Stimulated activated effector memory CD8-positive, alpha-beta T cell treated with anti-CD3 and anti-CD28 coated beads, Interleukin-12 subunit alpha, Interleukin-12 subunit beta, amount 100 ng/mL, for 72 hours (primary cell): ENCODE results near the gene EPHA4.

ENCODE experiments used
- ATAC-seq: fragments of 150-1000 bp; cut with Tn5 transposase; 2 replicates; pipeline ENCODE4 v1.10.0; 2021
- DNase-seq, 2 donors: peaks; one replicate each; pipeline ENCODE4 v3.0.0; 2021 to 2022; ENCODE audit warnings: low spot score in 2 of 2
- H3K27ac Mint-ChIP-seq: one replicate; pipeline ENCODE4 v1.8.0; 2022; ENCODE audit warnings: mild to moderate bottlenecking, mixed read lengths
- H3K36me3 Mint-ChIP-seq: one replicate; pipeline ENCODE4 v1.8.0; 2022; ENCODE audit warnings: mild to moderate bottlenecking, mixed read lengths
- H3K4me1 Mint-ChIP-seq: one replicate; pipeline ENCODE4 v1.8.0; 2022; ENCODE audit warnings: mixed read lengths
- H3K4me3 Mint-ChIP-seq: one replicate; pipeline ENCODE4 v1.8.0; 2022; ENCODE audit warnings: mild to moderate bottlenecking, mixed read lengths
- H3K9me3 Mint-ChIP-seq: one replicate; pipeline ENCODE4 v1.8.0; 2022; ENCODE audit warnings: mixed read lengths

Gene EPHA4

GRCh38 chr2:221377066-221377465 is 195.0 kb downstream of the EPHA4 start:
- DNase-seq (no peak), ATAC-seq (no peak)
- no peaks in the 10 kb centered on the region for H3K36me3 Mint-ChIP-seq
- no peak overlapping the region for H3K27ac Mint-ChIP-seq
- H3K9me3 Mint-ChIP-seq, result no peaks in the 10 kb centered on the region
- H3K4me3 Mint-ChIP-seq, result no peak overlapping the region
- H3K4me1 Mint-ChIP-seq, result peaks cover 6% of the 10 kb centered on the region

DNA sequence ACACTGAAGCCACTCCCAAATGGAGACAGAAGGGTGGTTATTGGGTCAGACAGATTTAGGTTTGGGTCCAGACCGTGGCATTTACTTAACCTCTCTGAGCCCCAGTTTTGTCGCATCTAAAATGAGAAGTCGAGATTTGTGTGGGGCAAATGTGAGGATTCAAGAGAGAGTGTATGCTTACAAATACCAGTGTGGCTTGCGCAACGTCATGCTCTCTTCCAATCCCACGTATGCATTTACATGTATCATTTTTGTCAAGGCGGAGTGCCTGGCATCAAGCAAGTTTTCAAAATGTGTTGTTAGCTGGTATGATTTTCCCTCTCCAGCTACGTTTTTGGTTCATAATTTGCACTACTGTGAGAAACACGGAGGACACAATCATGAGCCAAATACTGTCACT is 197.9 kb downstream of the EPHA4 start:
- DNase-seq, result no peak
- Mint-ChIP-seq H3K9me3 (no peaks in the 10 kb centered on the region), H3K27ac (no peak overlapping the region), H3K36me3 (no peaks in the 10 kb centered on the region), H3K4me1 (peaks cover 6% of the 10 kb centered on the region), H3K4me3 (no peak overlapping the region)
- no peak for ATAC-seq

- Mint-ChIP-seq H3K9me3 (no peaks in the 10 kb centered on the region), H3K27ac (no peak overlapping the region), H3K36me3 (no peaks in the 10 kb centered on the region), H3K4me1 (peaks cover 6% of the 10 kb centered on the region), H3K4me3 (no peak overlapping the region)
- DNase-seq, result no peak
- no peak for ATAC-seq
Measured at GRCh38 chr2:221372907-221373306, 199.2 kb downstream of the EPHA4 start.

GRCh38 chr2:221372159-221372884 is 199.8 kb downstream of the EPHA4 start:
- Mint-ChIP-seq H3K9me3 (no peaks in the 10 kb centered on the region), H3K36me3 (no peaks in the 10 kb centered on the region), H3K4me1 (no peaks in the 10 kb centered on the region), H3K4me3 (no peak overlapping the region), H3K27ac (no peak overlapping the region)
- DNase-seq, result no peak
- ATAC-seq, result no peak

DNA sequence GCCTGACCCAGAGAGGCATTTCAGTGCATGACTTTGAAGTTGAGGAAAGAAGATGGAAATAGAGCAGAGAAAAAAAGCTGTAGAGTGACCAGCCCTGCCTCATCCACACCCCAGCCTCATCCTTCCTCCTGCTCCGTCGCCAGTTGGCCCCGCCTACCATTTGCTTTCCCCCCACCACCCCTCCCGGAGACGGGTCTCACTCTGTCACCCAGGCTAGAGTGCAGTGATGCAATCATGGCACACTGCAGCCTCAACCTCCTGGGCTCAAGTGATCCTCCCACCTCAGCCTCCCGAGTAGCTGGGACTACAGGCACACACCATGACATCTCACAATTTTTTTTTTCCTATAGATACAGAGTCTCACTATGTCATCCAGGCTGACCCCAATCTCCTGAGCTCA is 200.8 kb downstream of the EPHA4 start:
- Mint-ChIP-seq H3K36me3 (no peaks in the 10 kb centered on the region), H3K9me3 (no peaks in the 10 kb centered on the region), H3K4me1 (no peaks in the 10 kb centered on the region), H3K4me3 (no peak overlapping the region), H3K27ac (no peak overlapping the region)
- no peak for DNase-seq
- ATAC-seq, result no peak

- H3K4me1 Mint-ChIP-seq, result no peaks in the 10 kb centered on the region
- H3K27ac Mint-ChIP-seq, result no peak overlapping the region
- ATAC-seq (no peak), DNase-seq (no peak)
- no peaks in the 10 kb centered on the region for H3K9me3 Mint-ChIP-seq
- H3K36me3 Mint-ChIP-seq, result no peaks in the 10 kb centered on the region
- H3K4me3 Mint-ChIP-seq, result no peak overlapping the region
Measured at GRCh38 chr2:221370857-221371211, 201.3 kb downstream of the EPHA4 start.

DNA sequence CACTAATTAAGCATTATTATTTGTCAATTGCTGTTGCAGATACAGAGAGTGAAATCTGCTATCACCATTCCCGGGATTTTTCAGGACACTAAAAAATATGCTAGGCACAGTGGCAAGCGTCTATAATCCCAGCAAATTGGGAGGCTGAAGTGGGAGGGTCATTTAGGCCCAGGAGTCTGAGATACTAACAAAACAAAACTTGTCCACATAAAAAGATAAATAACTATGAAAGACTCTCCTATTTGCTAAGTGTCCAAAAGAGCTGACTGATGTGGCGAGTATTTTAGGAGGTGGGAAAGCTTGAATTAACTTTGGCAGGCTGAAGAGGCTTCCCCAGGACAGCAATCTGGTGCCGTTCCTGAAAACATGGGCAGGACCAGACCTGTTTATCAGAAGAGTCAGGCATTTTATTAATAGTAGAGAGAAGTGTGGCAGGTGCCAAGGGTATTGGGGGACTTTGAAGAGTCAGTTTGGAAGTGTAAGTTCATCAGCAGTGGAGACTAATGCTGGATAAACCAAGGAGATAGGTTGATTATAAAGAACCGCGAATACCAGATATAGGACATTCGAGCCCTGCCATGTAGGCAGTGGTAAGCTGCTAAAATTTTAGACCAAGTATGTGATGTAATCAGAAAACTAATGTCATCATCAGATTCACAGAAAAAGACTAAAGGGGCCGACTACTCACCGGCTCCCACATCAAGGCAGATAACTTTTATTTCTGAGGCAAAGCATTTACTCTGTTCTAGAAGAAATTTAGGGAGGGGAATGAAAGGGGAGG is 201.8 kb downstream of the EPHA4 start:
- H3K9me3 Mint-ChIP-seq, result no peaks in the 10 kb centered on the region
- H3K27ac Mint-ChIP-seq, result no peak overlapping the region
- DNase-seq (no peak), ATAC-seq (no peak)
- no peaks in the 10 kb centered on the region for H3K36me3 Mint-ChIP-seq
- H3K4me3 Mint-ChIP-seq, result no peak overlapping the region
- no peaks in the 10 kb centered on the region for H3K4me1 Mint-ChIP-seq
